Ishikawa (cell line): ENCODE results near the gene CTDSPL2.

Source experiments
- CEBPB ChIP-seq: IDR thresholded peaks from 2 replicates; pipeline ENCODE4 v1.6.1; 2012
- CREB1 ChIP-seq: IDR thresholded peaks from 2 replicates; pipeline ENCODE4 v1.6.1; 2012; ENCODE audit warnings: low read depth
- EGR1 ChIP-seq: IDR thresholded peaks from 2 replicates; pipeline ENCODE4 v1.6.1; 2012
- EP300 ChIP-seq: IDR thresholded peaks from 2 replicates; pipeline ENCODE4 v1.6.1; 2012; ENCODE audit warnings: borderline replicate concordance
- FOXM1 ChIP-seq: IDR thresholded peaks from 2 replicates; pipeline ENCODE4 v1.6.1; 2012; ENCODE audit warnings: low read depth, borderline replicate concordance
- MAX ChIP-seq: IDR thresholded peaks from 2 replicates; pipeline ENCODE4 v1.6.1; 2012
- NFIC ChIP-seq: IDR thresholded peaks from 2 replicates; pipeline ENCODE4 v1.6.1; 2012
- RAD21 ChIP-seq: IDR thresholded peaks from 2 replicates; pipeline ENCODE4 v1.6.1; 2012; ENCODE audit warnings: low read depth
- REST ChIP-seq: IDR thresholded peaks from 2 replicates; pipeline ENCODE4 v1.6.1; 2012; ENCODE audit warnings: low read depth, mild to moderate bottlenecking
- TAF1 ChIP-seq: IDR thresholded peaks from 2 replicates; pipeline ENCODE4 v1.6.1; 2012; ENCODE audit warnings: low read depth, mild to moderate bottlenecking
- TCF12 ChIP-seq: IDR thresholded peaks from 2 replicates; pipeline ENCODE4 v1.6.1; 2012; ENCODE audit warnings: low read depth
- TEAD4 ChIP-seq: IDR thresholded peaks from 2 replicates; pipeline ENCODE4 v1.6.1; 2012
- USF1 ChIP-seq: IDR thresholded peaks from 2 replicates; pipeline ENCODE4 v1.6.1; 2012
- YY1 ChIP-seq: IDR thresholded peaks from 2 replicates; pipeline ENCODE4 v1.6.1; 2012; ENCODE audit warnings: low read depth
- ZBTB7A ChIP-seq: IDR thresholded peaks from 2 replicates; pipeline ENCODE4 v1.6.1; 2012; ENCODE audit warnings: low read depth

Gene CTDSPL2

GRCh38 chr15:44554934-44555723 is 127.7 kb downstream of the CTDSPL2 start:
- no peak for TF ChIP-seq USF1
- no peak for TF ChIP-seq EGR1
- TF ChIP-seq NFIC: no peak
- TF ChIP-seq ZBTB7A: no peak
- no peak for TF ChIP-seq CEBPB
- no peak for TF ChIP-seq TAF1
- TF ChIP-seq YY1: no peak
- TF ChIP-seq RAD21: no peak

GRCh38 chr15:44565387-44566154 is 138.1 kb downstream of the CTDSPL2 start:
- TF ChIP-seq CEBPB (no peak), REST (no peak), CREB1 (no peak), ZBTB7A (no peak), RAD21 (no peak), TEAD4 (no peak), TAF1 (no peak), USF1 (no peak), FOXM1 (no peak)

GRCh38 chr15:44566155-44566540 is 138.7 kb downstream of the CTDSPL2 start:
- TF ChIP-seq EGR1 (no peak), EP300 (no peak), CEBPB (no peak), TCF12 (no peak), MAX (no peak), USF1 (no peak), TEAD4 (no peak), CREB1 (no peak), REST (no peak), TAF1 (no peak), NFIC (no peak), YY1 (no peak), RAD21 (no peak), ZBTB7A (no peak), FOXM1 (no peak)

- TF ChIP-seq USF1: no peak
- no peak for TF ChIP-seq TAF1
- TF ChIP-seq YY1: no peak
- TF ChIP-seq MAX: no peak
- TF ChIP-seq NFIC: no peak
- TF ChIP-seq ZBTB7A: no peak
- no peak for TF ChIP-seq REST
- no peak for TF ChIP-seq TEAD4
- no peak for TF ChIP-seq FOXM1
- no peak for TF ChIP-seq EP300
- no peak for TF ChIP-seq CREB1
- TF ChIP-seq RAD21: no peak
- no peak for TF ChIP-seq TCF12
- TF ChIP-seq EGR1: no peak
- TF ChIP-seq CEBPB: no peak
Measured at GRCh38 chr15:44568338-44568737, 140.9 kb downstream of the CTDSPL2 start.
